GM10266 (cell line): ENCODE data around the gene POLA2.
"Not testable (repeated sequence)": the region's sequence is repeated elsewhere in the genome, so short reads cannot be mapped to it uniquely, and the experiment has no call there.

Source experiments
- DNase-seq: peaks from one replicate; pipeline ENCODE4 v3.0.0; 2012; ENCODE audit errors: extremely low spot score
- TF ChIP-seq, protein P1 (sequence below): IDR thresholded peaks from 2 replicates; pipeline ENCODE4 v1.5.1; 2012; ENCODE audit warnings: mild to moderate bottlenecking, low read depth; ENCODE audit not compliant: control insufficient read depth, insufficient read depth; ENCODE audit errors: missing control alignments

The POLA2 gene

DNA sequence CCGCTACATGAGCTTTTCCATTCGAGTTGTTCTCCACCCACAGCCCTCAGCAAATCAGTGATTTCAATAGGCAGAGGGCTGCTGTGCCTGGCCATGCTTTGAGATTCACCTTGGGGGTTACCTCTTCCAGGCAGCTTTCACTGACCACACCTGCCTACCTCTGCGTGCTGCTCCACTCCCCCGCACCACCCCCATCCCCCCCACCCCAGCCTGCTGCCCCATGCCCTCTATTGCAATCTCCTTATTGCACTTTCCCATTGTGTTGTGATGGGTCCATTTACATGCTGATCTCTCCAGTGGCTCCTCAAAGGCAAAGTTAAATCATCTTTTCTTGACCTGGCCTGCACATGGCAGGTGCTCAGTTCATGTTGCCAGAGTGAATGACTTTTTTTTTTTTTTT lies 18.0 kb upstream of the POLA2 start:
- DNase-seq = no peak
- TF ChIP-seq, protein P1, sequence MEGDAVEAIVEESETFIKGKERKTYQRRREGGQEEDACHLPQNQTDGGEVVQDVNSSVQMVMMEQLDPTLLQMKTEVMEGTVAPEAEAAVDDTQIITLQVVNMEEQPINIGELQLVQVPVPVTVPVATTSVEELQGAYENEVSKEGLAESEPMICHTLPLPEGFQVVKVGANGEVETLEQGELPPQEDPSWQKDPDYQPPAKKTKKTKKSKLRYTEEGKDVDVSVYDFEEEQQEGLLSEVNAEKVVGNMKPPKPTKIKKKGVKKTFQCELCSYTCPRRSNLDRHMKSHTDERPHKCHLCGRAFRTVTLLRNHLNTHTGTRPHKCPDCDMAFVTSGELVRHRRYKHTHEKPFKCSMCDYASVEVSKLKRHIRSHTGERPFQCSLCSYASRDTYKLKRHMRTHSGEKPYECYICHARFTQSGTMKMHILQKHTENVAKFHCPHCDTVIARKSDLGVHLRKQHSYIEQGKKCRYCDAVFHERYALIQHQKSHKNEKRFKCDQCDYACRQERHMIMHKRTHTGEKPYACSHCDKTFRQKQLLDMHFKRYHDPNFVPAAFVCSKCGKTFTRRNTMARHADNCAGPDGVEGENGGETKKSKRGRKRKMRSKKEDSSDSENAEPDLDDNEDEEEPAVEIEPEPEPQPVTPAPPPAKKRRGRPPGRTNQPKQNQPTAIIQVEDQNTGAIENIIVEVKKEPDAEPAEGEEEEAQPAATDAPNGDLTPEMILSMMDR = no peak

DNA sequence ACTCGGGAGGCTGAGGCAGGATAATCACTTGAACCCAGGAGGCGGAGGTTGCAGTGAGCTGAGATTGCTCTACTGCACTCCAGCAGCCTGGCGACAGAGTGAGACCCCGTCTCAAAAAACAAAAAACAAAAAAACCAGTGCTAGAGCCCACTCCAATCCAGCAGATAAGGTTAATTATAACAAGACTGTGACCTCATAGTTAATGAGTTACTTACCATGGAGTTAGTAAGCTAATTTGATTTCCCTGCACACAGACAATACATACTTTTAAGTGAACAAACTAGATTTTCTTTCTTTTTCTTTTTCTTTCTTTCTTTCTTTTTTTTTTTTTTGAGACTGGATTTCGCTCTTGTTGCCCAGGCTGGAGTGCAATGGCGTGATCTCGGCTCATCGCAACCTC lies 16.7 kb upstream of the POLA2 start:
- not testable (repeated sequence) for DNase-seq

DNA sequence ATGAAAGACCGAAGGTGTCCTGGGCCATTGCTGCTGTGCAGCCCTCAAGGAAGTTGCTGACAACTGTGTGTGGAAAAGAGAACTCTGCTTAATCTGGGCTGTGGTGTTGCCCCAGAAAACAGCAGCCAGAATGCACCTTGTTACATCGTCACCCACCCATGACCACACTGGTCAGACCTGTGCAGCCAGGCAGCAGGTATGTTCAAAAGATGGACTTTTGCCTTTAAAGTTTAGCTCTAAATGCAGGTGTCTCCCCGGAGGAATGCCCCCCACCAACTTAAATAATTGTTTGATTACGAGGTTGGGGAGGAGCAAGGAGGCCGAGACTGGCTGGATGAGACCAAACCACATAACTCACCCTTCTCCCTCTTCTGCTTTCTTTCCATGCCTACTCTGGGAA lies 15.3 kb upstream of the POLA2 start:
- no peak for DNase-seq
- TF ChIP-seq, protein P1 = no peak

DNA sequence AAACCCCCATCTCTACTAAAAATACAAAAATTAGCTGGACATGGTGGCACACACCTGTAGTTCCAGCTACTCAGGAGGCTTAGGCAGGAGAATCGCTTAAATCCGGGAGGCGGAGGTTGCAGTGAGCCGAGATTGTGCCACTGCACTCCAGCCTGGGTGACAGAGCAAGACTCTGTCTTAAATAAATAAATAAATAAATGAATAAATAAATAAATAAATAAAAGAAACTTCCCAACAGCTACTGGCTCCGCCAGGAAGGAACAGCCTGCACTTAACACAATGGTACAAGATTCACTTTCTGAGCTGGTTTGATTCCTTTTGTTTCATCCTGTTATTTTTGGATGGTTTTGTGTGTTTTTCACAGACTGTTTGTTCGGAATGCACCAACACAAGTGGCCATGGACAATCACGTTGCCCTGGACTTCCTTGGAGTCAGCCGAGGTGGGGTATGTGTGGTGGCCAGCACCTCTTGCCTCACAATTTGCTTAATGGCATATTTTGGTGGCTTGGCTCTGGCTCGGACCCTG lies 13.5 kb upstream of the POLA2 start:
- DNase-seq = not testable (repeated sequence)

DNA sequence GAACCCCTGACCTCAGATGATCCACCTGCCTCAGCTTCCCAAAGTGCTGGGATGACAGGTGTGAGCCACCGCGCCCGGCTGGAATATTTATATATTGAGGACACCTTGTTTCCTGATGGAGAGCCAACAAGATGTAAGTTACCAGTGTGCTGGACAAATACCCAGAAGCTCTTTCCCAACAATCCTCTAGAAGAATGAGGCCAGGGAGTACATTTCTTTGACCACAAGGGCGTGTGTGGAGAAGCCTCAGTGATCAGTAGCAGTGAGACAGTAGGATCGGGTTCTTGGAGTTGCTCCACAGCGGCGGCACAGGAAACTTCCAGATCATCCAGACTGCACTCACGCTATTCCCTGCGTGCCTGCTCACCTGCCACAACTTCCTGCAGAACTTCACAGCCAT lies 10.3 kb upstream of the POLA2 start:
- no peak for DNase-seq
- TF ChIP-seq, protein P1 = no peak

DNA sequence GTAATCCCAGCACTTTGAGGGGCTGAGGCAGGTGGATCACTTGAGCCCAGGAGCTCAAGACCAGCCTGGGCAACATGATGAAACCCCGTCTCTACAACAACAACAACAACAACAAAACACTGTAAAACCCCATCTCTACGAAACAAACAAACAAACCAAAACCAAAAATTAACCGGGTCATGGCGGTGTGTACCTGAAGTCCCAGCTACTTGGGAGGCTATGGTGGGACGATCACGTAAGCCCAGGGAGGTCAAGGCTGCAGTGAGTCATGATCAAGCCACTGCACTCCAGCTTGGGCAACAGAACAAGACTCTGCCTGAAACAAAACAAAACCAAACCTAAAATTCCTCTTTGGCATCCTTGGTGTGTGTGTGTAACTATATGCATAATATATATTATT lies 7.0 kb upstream of the POLA2 start:
- TF ChIP-seq, protein P1 = no peak
- no peak for DNase-seq

DNA sequence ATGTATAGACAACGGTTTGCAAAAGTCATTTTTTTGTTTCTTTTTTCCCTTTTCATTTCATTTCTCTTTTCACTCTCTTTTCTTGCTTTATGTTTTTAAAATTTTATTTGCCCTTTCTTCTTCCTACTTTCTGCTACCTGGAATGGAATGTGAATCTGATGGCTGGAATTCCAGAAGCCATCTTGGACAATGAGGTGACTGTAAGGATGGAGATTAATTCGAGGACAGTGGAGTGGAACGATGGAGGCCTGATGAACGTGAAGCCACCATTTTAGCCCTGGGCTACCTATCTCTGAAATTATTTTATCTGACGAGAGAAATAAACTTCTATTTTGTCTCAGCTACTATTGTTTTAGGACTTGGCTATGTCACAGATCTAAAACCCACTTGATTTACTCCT lies 2.8 kb upstream of the POLA2 start:
- TF ChIP-seq, protein P1 = no peak
- no peak for DNase-seq

DNA sequence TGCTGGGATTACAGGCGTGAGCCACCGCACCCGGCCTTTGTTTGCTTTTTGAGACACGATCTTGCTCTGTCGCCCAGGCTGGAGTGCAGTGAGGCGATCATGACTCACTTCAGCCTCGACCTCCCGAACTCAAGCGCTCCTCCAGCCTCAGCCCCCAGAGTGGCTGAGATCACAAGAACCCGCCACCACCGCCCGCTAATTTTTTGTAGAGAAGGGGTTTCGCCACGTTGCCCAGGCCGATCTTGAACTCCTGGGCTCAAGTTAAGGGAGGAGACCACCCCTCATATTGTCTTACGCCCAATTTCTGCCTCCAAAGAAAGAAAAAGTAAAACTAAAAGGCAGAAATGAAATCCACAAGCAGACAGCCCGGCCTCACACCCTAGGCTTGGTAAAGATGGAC lies 1.5 kb upstream of the POLA2 start:
- TF ChIP-seq, protein P1 = no peak
- DNase-seq = no peak
